ENCODE measurements around the gene SPON2.

GRCh38 chr4:1207603-1208265 lies 35.4 kb upstream of the SPON2 start:
- TF ChIP-seq FOXM1 (IDR thresholded peaks at IDR 0.05; ENCODE audit: borderline replicate concordance) (no peak), HDGF (IDR thresholded peaks at IDR 0.05; ENCODE audit: borderline replicate concordance) (no peak), FOXK2 (IDR thresholded peaks at IDR 0.05) (no peak), ARNT (IDR thresholded peaks at IDR 0.05) (no peak), SP1 (IDR thresholded peaks at IDR 0.05) (no peak), BHLHE40 (IDR thresholded peaks at IDR 0.05; ENCODE audit: borderline replicate concordance) (no peak), TARDBP (IDR thresholded peaks at IDR 0.05) (no peak), L3MBTL2 (conservative IDR thresholded peaks at IDR 0.05) (no peak), ZNF384 (IDR thresholded peaks at IDR 0.05) (no peak)

Data from HEK293T (cell line).